ENCODE measurements around the gene OGFOD3. TPM values are rescaled to one million over a fixed set of nuclear protein-coding genes. Genes with fewer than 3 reads are reported as not detected.
"Not testable (repeated sequence)": the region's sequence is repeated elsewhere in the genome, so short reads cannot be mapped to it uniquely, and the experiment has no call there.

The OGFOD3 gene
- total RNA-seq, 1 experiment from 2014 or later = 53.6 TPM

DNA sequence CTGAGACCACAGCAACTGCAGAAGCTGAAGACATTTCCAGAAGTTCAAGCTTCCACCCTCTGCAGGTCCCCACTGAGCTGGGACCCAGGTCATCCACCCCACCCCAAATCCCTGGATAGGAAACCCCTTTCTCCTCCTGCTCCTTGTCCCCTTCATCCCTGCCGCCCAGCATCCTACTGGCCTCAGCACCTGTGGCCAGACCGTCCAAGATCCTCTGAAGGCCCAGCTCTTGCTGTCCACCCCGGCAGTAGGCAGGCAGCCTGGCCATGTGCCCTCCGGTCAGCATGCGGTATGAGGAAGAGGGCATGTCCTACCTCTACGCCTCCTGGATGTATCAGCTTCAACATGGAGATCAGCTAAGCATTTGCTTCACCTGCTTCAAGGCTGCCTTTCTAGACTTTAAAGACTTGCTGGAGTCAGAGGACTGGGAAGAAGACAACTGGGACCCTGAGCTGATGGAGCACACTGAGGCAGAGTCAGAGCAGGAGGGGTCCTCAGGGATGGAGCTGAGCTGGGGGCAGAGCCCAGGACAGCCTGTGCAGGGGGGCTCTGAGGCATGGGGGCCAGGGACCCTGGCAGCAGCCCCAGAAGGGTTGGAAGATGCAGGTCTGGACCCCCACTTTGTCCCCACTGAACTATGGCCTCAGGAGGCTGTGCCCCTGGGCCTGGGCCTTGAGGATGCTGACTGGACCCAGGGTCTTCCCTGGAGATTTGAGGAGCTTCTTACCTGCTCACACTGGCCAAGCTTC is 56.3 kb downstream of the OGFOD3 start:
- ChIA-PET POLR2A (no interaction called here), RAD21 (ENCODE audit: low non-redundant PET in 1 of 2, low total read pairs in 2 of 2, uncharacterized antibody in 2 of 2, unreplicated experiment in 2 of 2) (no interaction called here)
- no peak for ATAC-seq

DNA sequence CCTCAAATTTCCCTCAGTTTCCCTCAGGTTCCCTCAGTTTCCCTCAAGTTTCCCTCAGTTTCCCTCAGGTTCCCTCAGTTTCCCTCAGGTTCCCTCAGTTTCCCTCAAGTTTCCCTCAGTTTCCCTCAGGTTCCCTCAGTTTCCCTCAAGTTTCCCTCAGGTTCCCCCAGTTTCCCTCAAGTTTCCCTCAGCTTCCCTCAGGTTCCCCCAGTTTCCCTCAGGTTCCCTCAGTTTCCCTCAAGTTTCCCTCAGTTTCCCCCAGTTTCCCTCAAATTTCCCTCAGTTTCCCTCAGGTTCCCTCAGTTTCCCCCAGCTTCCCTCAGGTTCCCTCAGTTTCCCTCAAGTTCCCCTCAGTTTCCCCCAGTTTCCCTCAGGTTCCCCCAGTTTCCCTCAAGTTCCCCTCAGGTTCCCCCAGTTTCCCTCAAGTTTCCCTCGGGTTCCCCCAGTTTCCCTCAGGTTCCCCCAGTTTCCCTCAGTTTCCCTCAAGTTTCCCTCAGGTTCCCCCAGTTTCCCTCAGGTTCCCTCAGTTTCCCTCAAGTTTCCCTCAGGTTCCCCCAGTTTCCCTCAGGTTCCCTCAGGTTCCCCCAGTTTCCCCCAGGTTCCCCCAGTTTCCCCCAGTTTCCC is 58.8 kb downstream of the OGFOD3 start:
- H3K9ac ChIP-seq (ENCODE audit: low read length); POLR2A ChIA-PET; RAD21 ChIA-PET (ENCODE audit: low non-redundant PET in 1 of 2, low total read pairs in 2 of 2, uncharacterized antibody in 2 of 2, unreplicated experiment in 2 of 2); intact Hi-C loops (cut with micrococcal nuclease); H3K36me3 ChIP-seq (ENCODE audit: control insufficient read depth in 1 of 2, insufficient read depth in 2 of 2, low read length in 2 of 2); H3K4me2 ChIP-seq (ENCODE audit: low read length); H3K27ac ChIP-seq (ENCODE audit: low read depth, low read length); H2AFZ ChIP-seq (ENCODE audit: low read depth, low read length, poor library complexity, severe bottlenecking); H3K9me3 ChIP-seq (ENCODE audit: control insufficient read depth in 1 of 2, insufficient read depth in 1 of 2, low read depth in 1 of 2, low read length in 2 of 2); DNase-seq (ENCODE audit: low read depth, low spot score); ATAC-seq; CTCF ChIA-PET; H3K9me2 ChIP-seq (ENCODE audit: insufficient read depth); H3K4me3 ChIP-seq (replicated peaks in 1 of 2; ENCODE audit: low read depth in 1 of 2, low read length in 2 of 2); H3K79me2 ChIP-seq (ENCODE audit: insufficient read depth, low read length); H3K27me3 ChIP-seq (ENCODE audit: insufficient read depth, low read length); H4K20me1 ChIP-seq (ENCODE audit: insufficient read depth): not testable (repeated sequence)
- H3K4me1 ChIP-seq (ENCODE audit: control insufficient read depth in 1 of 2, insufficient read depth in 2 of 2, low read length in 2 of 2) = peaks cover 13 to 24% of the 10 kb centered on the region in 2 experiments; a peak in 3 of 4 replicates
- TSS peak; percentile 87 for BruUV-seq (replicated peaks)

More for the DNA sequence above, 56.3 kb downstream of the OGFOD3 start:
- Histone ChIP-seq H3K79me2 (ENCODE audit: insufficient read depth, low read length) (no peaks in the 10 kb centered on the region), H3K27me3 (ENCODE audit: insufficient read depth, low read length) (no peaks in the 10 kb centered on the region), H3K36me3 (ENCODE audit: control insufficient read depth in 1 of 2, insufficient read depth in 2 of 2, low read length in 2 of 2) (no peaks in the 10 kb centered on the region), H3K9me3 (ENCODE audit: control insufficient read depth in 1 of 2, insufficient read depth in 1 of 2, low read depth in 1 of 2, low read length in 2 of 2) (no peaks in the 10 kb centered on the region), H3K4me2 (ENCODE audit: low read length) (no peak overlapping the region), H3K4me1 (ENCODE audit: control insufficient read depth in 1 of 2, insufficient read depth in 2 of 2, low read length in 2 of 2) (peaks cover 15 to 17% of the 10 kb centered on the region in 2 experiments), H3K9ac (ENCODE audit: low read length) (no peak overlapping the region), H3K27ac (ENCODE audit: low read depth, low read length) (no peak overlapping the region), H3K9me2 (ENCODE audit: insufficient read depth) (no peaks in the 10 kb centered on the region), H2AFZ (ENCODE audit: low read depth, low read length, poor library complexity, severe bottlenecking) (no peak overlapping the region), H4K20me1 (ENCODE audit: insufficient read depth) (no peaks in the 10 kb centered on the region), H3K4me3 (replicated peaks in 1 of 2; ENCODE audit: low read depth in 1 of 2, low read length in 2 of 2) (no peak overlapping the region)
- no peak for DNase-seq (ENCODE audit: low read depth, low spot score)
- BruUV-seq (replicated peaks) = no TSS peak
- intact Hi-C loops (cut with micrococcal nuclease) = no loop called here
- CTCF ChIA-PET = no interaction called here
- TF ChIP-seq, protein P1, sequence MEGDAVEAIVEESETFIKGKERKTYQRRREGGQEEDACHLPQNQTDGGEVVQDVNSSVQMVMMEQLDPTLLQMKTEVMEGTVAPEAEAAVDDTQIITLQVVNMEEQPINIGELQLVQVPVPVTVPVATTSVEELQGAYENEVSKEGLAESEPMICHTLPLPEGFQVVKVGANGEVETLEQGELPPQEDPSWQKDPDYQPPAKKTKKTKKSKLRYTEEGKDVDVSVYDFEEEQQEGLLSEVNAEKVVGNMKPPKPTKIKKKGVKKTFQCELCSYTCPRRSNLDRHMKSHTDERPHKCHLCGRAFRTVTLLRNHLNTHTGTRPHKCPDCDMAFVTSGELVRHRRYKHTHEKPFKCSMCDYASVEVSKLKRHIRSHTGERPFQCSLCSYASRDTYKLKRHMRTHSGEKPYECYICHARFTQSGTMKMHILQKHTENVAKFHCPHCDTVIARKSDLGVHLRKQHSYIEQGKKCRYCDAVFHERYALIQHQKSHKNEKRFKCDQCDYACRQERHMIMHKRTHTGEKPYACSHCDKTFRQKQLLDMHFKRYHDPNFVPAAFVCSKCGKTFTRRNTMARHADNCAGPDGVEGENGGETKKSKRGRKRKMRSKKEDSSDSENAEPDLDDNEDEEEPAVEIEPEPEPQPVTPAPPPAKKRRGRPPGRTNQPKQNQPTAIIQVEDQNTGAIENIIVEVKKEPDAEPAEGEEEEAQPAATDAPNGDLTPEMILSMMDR (IDR thresholded peaks at IDR 0.05 in 2 of 3, conservative IDR thresholded peaks at IDR 0.05 in 1 of 3; ENCODE audit: borderline replicate concordance in 1 of 3, insufficient read depth in 1 of 3, low read depth in 2 of 3, low read length in 2 of 3) = no peak
- TF ChIP-seq EZH2phosphoT487 (IDR thresholded peaks at IDR 0.05; ENCODE audit: borderline replicate concordance) (no peak), POLR2A (IDR thresholded peaks at IDR 0.05; ENCODE audit: borderline replicate concordance, extremely low read depth, insufficient read depth, insufficient read length) (no peak), CEBPB (IDR thresholded peaks at IDR 0.05; ENCODE audit: low read depth) (no peak), SRF (IDR thresholded peaks at IDR 0.05; ENCODE audit: low read depth) (no peak)
- TF ChIP-seq, protein P2, sequence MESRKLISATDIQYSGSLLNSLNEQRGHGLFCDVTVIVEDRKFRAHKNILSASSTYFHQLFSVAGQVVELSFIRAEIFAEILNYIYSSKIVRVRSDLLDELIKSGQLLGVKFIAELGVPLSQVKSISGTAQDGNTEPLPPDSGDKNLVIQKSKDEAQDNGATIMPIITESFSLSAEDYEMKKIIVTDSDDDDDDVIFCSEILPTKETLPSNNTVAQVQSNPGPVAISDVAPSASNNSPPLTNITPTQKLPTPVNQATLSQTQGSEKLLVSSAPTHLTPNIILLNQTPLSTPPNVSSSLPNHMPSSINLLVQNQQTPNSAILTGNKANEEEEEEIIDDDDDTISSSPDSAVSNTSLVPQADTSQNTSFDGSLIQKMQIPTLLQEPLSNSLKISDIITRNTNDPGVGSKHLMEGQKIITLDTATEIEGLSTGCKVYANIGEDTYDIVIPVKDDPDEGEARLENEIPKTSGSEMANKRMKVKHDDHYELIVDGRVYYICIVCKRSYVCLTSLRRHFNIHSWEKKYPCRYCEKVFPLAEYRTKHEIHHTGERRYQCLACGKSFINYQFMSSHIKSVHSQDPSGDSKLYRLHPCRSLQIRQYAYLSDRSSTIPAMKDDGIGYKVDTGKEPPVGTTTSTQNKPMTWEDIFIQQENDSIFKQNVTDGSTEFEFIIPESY (IDR thresholded peaks at IDR 0.05; ENCODE audit: extremely low read depth, insufficient replicate concordance, low read length) = no peak

Data from HCT116 (cell line).